GM18868 (cell line): ENCODE measurements around the gene TPM2.

Source experiments
- ATAC-seq: cut with Tn5 transposase; IDR thresholded peaks from one replicate; pipeline ENCODE4 v1.9.1; 2021; ENCODE audit warnings: mild to moderate bottlenecking, moderate library complexity; ENCODE audit not compliant: unreplicated experiment

Gene TPM2

DNA sequence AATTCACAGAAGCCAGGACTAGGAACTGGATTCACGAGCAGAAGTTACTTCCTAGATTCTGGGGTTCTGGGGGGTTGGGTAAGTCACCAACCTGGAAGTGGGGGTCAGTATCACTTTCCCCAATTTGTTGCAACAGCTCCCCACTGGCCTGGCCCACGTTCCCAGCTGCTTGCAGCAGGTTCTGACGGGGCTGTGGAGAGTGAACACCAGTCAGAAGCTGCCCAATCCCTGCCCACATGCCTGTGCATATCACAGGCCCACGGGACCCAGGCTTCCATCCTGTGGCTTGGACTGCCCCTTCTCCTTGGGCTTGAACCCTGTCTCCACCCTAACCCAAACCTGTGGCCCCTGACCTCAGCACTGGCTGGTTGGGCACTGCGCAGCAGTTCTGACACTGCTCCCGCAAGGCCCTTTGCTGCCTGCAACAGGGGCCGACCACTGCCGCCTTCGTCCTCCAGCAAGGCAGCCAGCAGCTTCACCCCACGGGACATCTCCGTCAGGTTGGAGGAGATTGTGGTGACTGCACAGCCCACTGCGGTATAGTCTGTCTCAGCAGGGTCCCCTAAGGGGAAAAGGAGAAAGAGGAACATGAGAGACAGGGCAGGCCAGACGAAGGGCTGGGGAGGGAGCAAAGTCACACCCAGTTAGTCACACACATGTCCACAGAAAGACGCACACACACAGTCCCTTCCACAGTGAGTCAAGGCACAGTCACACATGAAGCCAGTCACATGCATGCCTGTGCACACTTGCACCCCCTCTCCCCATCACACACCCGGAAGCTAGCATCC is 29.2 kb upstream of the TPM2 start:
- no peak for ATAC-seq

DNA sequence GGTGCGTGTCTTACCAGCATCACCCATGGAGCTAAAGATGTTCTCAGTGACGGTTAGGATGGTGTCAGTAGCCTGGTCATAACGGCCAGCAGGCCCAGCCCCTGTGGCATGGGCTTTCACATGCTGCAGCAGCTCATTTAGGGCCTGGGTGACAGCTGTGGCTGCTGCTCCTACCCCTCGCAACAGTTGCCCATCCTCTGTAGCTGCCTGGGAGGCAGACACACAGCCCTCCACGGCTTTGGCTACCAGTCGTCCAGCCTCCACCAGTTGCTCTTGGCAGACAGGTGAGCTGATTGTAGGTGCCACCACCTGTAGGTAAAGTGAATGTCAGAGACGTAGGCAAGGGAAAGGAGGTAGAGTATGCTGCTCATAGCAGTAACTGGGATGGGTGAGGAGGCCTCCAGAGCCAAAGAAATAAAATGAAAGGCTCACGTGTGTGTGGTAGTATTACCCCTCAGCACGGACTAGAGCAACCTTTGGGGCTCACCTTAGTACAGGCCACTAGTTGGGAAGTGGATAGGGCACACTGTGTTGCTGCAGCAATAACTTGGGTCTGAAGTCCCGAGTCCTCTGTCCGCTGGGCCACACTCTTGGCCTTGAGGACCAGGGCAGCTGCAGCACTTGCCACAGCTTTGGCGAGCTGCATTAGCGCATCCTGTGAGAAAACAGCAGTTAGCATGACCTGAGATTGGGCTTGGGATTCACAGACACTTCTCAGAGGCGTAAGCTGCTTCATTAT is 27.6 kb upstream of the TPM2 start:
- ATAC-seq, result no peak

DNA sequence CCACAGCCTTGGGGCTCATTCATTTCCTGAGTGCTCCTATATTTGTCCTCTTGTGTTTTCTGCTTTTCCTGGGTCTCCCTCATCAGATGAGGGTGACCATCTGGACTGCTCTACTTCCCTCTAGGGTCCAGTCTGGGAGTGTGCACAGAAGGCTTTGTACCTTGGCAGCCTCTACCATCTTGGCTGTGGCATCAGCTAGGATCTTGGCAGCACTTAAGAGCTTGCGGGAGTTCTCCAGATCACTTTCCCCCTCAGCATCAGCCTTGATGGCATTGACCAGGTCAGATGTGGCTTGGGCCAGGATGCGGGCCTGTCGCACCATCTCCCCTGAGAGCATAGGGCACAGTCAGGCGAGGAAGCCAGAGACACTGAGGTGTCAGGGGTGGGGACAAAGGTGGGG is 26.5 kb upstream of the TPM2 start:
- no peak for ATAC-seq

DNA sequence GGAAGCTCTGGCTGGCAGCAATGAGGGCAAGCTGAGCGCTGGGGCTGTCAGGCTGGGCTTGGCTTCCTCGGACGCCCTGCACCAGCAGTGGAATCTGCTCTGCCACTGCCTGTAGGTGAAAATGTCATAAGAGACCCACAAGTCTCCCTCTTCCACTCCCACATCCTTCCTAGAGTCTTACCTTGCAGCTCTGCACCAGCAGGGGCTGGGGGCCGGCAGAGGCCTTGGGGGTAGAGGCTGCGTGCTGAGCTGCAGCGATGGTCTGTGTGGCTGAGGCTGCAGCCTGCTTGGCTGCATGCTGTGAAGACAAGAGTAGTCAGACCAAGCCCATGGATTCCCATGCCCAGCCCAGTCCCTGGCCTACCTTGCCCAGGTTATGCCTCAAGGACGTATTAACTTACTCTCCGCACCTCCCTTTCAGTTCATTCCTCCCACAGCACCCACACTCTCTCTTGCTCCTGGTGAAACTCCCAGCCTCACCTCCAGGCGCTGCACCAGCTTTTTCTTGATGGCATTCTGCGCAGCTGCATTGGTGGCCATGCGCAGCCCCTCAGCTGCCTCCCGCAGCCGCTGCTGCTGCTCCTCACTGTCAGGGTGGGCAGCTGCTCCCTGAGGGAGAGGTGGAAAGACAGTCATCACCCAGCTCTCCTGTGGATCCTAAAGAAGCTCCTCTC is 25.0 kb upstream of the TPM2 start:
- no peak for ATAC-seq

DNA sequence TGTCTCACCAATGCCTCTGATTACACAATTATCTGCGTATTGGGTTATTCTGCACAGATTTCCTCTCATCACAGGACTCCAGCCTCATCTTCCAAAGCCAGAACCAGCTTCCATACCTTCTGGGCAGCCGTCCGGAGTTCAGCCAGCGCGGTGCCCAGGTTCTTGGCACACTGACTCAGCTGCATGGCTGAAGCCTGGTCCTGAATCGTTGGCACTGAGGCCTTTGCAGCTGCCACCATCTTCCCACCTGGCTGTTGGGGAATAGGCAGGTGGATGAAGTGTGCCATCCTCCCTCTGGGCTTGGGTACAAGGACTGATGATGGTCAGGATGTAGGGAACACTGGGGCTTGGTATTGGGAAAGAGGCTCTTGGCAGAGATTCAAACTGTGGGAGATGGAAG is 24.4 kb upstream of the TPM2 start:
- no peak for ATAC-seq

DNA sequence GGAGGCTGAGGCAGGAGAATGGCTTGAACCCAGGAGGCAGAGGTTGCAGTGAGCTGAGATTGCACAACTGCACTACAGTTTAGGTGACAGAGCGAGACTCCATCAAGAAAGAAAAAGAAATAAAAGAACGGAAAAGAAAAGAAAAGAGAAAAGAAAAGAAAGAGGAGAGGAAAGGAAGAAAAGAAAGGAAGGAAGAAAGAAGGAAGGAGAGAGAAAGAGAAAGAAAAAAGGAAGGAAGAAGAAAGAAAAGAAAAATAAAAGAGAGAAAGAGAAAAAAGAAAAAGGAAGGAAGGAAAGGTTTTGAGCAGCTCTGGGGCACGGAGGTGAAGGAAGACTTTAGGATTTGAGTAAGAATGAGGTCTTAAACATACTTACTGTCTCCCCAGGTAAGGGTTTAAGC is 23.9 kb upstream of the TPM2 start:
- no peak for ATAC-seq

DNA sequence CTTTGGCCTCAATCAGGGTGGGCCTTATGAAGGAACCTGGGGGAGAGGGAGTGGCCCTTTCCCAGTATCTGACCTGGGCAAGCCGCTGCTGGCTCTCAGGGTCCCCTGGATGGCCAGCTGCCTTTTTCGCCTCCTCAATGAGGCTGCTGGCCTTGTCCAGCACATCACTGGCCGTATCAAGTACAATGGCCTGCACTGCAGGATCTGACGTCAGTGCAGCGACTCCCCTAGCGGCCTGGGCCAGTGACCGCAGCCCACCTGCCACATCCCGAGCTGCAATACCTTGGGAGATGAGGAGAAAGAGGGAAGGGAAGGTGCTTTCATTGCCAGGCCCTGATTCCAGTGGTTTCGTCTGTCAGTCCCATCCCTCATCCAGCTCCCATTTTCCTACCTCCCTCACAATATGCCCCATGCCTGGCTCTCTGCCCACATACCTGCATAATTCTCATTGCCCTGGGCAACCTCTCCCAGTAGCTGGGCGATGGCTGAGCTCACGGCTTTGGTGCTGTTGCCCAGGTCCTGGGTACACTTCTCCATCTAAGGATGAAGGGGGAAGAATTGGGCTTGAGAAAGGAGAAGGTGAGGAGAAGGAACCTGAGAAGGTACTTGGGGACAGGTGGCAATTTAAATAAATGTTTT is 23.2 kb upstream of the TPM2 start:
- ATAC-seq, result no peak

DNA sequence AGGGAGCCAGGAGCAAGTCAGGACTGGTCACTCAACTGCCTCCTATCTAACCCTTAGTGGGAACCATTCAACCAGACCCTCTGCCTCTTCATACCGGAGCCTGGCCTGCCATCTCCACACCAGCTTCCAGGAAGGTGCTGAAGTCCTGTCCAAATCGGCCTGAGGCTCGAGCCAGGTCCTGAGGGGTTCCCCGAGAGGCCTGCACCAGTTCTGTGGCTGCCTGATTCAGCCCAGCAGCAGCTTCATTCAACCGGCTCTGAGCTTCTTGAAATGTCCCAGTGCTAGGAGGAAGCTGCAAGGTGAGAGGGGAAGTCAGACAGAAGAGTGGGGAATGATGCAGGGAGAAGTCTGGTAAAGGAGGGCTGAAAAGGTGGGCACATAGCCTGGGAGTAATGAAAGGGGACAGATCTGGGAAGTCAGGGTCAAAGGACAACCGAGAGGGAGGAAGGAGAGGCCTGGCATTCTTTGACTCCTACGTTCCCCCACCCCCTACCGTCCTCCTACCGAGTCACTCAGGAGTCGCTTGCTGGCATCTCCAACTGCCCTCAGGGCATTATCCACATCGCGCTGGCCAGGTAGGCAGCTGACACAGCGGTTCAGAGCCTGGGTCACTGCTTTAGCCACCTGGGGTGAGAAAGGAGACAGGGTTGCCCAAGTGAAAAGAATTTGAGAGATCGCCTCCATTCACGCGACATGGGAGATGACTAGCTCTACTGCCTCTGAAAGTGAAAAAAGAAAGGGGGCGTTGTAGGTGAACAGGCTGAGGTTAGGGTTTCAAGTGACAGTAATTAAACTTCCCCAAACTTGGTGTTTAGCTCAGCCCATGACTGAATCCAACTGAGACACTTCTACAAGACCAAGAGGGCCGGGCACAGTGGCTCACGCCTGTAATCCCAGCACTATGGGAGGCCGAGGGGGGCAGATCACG is 22.0 kb upstream of the TPM2 start:
- ATAC-seq, result no peak

DNA sequence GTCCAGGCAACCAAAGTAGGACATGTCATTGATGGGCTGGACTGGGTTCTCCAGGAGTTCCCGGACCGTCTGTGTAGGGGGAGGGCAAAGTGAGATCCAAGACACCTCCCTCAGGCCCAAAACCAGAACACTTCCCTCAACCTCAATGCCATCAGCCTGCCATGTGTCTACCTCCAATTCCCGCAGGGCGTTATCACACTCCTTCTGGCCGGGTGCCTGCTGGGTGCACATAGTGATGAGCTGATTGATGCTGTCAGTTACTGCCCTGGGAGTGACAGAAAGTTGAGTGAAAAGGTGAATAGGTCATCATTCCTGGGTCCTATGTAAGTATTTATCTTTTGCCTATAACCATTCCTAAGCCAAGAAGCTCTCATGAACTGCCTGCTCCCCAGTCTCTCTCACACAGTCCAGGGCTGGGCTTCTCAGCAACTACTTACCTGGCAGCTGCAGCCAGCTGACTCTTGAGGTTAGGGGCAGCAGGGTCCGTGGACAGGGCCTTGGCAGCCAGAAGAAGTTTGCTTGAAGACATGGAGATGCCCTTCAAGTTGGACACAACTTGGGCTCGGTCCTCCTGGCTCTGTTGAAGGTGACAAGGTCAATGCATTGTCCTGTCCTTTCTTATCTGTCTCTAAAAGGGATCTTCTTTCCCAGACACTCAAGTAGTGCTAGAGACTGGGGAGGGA is 21.2 kb upstream of the TPM2 start:
- ATAC-seq, result no peak

DNA sequence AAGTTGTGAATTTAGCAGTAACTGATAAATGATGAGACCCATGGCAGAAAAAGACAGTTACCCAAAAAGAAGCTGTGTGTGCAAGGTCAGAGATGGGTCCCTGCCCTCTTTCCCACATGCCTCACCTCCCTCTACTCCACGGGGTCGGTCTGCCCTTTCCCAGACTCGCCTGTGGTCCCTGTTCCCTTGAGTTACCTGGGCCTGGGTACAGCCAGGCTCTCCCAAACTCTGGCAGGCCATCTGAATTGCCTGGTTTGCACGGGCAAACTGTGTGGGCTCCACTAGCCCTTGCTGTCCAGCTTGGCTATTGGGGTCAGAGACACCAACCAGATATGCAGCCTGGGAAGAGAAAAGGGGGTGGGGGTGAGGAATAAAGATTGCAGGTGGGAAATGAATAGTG is 18.4 kb upstream of the TPM2 start:
- ATAC-seq, result no peak

DNA sequence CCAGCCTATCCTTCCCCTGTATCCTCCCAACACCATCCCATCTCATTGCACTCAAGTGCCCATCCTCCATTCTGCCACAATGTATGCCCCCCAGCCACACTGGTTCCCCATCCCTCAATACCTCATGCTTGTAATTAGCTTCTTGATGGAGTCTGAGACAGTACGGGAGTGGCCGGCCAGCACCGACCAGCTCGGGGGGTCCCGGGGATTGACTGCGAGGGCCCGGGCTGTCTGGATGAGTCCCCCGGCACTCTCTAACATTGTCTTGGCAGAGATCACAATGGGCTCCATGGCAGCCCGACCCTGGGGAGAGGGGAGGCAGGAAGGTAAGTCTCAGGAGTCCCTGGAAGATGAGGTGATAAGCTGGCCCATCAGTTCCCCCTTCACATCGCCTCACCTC is 17.2 kb upstream of the TPM2 start:
- ATAC-seq, result no peak

DNA sequence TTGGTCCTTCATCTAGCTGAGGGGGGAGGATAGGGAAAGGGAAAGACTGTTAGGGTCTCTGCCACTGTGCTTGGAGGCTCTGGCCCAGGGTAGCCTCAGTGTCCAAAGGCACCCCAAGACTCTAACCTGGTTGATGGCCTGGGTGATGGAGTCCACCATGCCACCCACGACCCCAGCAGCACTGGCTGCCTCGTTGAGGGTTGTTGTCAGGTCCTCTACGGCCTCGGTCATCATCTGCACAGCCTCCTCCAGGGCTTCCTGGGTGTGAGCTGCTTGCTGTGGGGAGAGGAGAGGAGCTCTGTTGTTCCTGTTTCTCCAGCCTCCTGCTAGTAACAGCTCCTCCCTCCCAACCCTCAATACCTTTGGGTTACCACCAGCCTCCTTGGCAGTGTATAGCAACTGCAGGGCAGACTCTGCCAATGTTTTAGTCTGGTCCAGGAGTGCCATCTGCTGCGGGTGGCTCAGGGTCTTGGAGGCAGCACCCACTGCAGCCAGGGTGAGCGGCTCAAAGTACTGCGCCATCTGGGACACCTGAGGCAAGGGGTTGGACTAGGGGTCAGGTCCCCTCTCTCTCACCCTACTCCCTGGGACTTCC is 16.2 kb upstream of the TPM2 start:
- ATAC-seq, result no peak

DNA sequence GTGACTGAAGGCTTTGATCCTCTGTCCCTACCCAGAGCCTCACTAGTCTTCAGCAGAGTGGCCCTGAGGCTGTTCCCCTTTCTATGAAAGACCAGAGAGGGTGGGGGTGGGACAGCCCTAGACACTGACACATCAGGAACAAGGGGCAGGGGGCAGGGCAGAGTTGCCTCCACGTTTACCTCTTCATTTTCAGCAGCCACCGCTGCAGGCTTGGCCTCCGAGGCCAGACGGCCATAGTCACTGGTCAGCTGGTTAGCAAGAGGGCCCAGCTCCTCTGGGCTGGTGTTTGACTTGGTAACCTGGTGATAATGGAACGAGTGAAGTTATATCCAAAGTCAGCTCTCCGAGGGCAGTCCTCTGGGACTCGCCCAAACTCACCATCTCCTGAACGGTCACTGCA is 15.6 kb upstream of the TPM2 start:
- ATAC-seq, result no peak

DNA sequence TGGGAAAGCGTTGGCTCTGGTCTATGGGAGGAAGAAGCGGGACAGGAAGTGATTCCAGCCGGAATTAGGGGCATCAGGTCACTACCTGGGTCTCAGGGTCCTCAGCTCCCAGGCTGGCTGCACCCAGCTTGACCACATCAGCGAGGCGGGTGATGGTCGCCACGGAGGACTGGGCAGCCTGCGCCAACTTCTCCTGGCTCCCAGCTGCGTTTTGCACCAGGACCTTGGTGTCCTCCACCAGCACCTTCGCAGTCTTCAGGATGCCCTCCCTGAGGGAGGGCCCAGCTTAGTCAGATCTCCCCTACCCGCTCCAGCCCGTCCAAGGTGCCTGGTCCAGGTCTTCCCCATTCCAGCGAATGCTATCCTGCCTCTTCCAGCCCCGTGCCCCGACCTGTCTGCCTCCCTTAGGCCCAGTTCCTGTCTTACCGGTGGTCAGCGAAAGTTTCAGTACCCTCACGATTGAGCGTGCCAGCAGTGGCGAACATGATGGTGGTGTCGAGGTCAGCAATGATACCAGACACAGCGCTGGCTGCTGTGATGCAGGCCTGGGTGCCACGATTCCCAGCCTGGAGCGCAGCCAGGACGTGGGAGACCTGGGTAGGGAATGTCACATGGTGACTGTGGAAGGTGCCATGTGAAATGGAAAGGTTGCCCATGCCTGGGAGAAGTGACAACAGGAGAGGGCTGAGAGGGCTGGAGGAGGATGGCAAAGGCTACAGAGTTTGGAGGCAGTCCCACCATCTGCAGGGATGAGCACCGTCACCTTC is 14.4 kb upstream of the TPM2 start:
- no peak for ATAC-seq

DNA sequence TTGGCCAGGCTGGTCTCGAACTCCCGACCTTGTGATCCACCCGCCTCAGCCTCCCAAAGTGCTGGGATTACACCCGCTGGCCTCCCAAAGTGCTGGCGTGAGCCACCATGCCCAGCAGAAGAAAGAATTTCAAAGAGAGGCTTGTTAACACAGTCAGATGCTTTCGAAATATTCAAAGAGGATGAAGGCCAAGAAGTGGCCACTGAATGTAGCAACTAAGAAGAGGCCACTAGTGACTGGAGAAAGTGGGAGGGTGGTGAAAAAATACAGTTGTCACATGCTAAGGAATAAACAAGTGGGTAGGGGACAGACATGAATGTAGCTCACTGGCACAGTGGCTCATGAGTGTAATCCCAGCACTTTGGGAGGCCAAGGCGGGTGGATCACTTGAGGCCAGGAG is 13.0 kb upstream of the TPM2 start:
- ATAC-seq, result no peak

DNA sequence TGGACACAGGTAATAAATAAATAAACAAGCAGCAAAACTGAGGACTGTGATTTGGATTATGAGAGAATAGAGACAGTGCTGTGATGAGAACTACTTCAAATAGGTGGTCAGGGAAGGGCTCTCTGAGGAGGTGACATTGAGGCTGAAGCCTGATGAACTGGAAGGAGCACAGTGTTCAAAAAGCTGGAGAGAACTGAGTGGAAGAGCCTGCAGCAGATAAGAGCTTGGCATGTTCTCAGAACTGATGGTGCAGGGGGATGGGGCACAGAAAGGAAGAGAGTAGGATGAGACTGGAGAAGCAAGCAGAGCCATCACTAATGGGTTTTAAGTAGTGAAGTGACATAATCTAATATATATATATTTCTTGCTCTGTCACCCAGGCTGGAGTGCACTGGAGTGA is 11.2 kb upstream of the TPM2 start:
- no peak for ATAC-seq

DNA sequence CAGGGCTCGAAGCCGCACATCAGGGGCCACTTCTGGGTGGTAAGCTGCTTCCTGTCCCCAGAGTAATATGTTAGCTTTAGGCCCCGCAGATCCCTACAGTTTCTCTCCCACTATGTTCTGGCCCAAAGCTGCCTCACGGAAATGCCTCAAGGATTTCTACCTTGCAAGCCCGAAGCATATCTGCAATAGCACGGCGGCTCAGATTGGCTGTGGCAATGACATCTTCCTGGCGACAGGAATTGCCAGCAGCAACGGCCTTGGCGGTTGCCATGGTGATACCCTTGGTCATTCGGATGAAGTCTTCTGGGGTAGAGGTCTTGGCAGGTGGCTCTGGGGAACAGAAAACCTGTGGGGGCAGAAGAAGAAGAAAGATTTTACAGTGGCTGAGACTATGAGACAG is 10.3 kb upstream of the TPM2 start:
- ATAC-seq, result no peak

DNA sequence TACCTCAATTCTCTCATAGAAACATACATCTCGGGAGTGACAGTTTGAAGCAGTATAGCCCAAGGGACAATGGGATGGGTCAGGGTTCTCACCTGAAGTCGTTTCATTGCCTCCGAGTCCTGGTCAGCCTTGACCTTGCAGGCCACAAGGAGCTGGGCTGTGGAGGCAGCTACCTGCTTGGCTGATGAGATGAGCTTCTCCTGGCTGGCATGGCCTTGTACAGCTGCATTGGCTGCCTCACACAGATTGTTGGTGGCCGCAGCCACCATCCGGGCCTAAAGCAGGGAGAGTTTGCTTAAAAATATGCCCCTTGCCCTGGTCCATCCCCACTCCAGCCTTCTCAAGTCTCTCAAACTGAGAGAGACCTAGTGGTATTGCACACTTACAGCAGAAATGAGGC is 8.5 kb upstream of the TPM2 start:
- ATAC-seq, result no peak

DNA sequence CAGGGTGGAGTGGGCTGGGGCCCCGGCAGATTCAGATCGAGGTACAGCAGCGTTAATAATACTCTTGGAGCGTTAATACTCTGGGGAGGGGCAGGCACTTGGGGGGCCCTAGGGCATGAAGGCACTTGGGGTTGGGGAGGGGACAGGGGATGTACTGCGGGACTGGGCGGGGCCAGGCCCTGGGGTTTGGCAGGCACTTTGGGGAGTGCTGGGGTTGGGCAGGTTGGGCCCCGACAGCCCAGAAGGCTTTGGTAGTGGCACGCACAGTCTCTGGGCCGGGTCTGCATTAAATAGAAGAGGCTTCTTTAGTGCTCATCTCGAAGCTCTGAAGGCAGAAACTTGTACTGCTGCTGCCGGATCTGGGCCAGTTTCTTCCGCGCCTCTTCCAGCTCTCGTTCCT is 7.8 kb upstream of the TPM2 start:
- ATAC-seq, result no peak
